Immature natural killer cell (primary cell): ENCODE measurements around the gene VPS11. TPM values are rescaled to one million over a fixed set of nuclear protein-coding genes. Genes with fewer than 3 reads are reported as not detected.

Experiments used
- DNase-seq, 3 donors: peaks; one replicate each; pipeline ENCODE4 v3.0.0; 2022; ENCODE audit warnings: mixed read lengths in 1 of 3
- H3K27ac Mint-ChIP-seq, 6 donors: one replicate each; pipeline ENCODE4 v1.8.0; 2020; ENCODE audit warnings: mixed read lengths in 6 of 6, mild to moderate bottlenecking in 5 of 6, inconsistent platforms in 4 of 6, moderate library complexity in 3 of 6
- H3K27me3 Mint-ChIP-seq, 3 donors: one replicate each; pipeline ENCODE4 v1.8.0; 2020 to 2021; ENCODE audit warnings: low read depth in 3 of 3, mild to moderate bottlenecking in 3 of 3, mixed read lengths in 3 of 3, moderate library complexity in 3 of 3, inconsistent platforms in 1 of 3
- H3K36me3 Mint-ChIP-seq, 3 donors: one replicate each; pipeline ENCODE4 v1.8.0; 2020; ENCODE audit warnings: mixed read lengths in 3 of 3, inconsistent platforms in 2 of 3, mild to moderate bottlenecking in 2 of 3
- H3K4me1 Mint-ChIP-seq, 2 donors: one replicate each; pipeline ENCODE4 v1.8.0; 2020; ENCODE audit warnings: inconsistent platforms in 2 of 2, mild to moderate bottlenecking in 2 of 2, mixed read lengths in 2 of 2, moderate library complexity in 1 of 2
- H3K4me3 Mint-ChIP-seq, 5 donors: one replicate each; pipeline ENCODE4 v1.8.0; 2020; ENCODE audit warnings: mild to moderate bottlenecking in 5 of 5, mixed read lengths in 5 of 5, inconsistent platforms in 3 of 5, moderate library complexity in 3 of 5
- H3K9me3 Mint-ChIP-seq, 6 donors: one replicate each; pipeline ENCODE4 v1.8.0; 2020; ENCODE audit warnings: mild to moderate bottlenecking in 6 of 6, mixed read lengths in 6 of 6, inconsistent platforms in 4 of 6, moderate library complexity in 3 of 6
- polyA plus RNA-seq, 3 donors: library from polyadenylated mRNA; unstranded; fragments of 300-500 nt; fragmentation: Illumina TruSeq; gene quantifications; one replicate each; pipeline ENCODE4 v1.2.3, GENCODE V29; 2021

VPS11 gene
- polyA plus RNA-seq, 3 donors from 2014 or later: 33.0 to 58.8 (median 49.3) TPM

- Mint-ChIP-seq H3K9me3 (no peaks in the 10 kb centered on the region), H3K27ac (peak overlapping the region in 1 of 6 donors; percentile 17), H3K36me3 (peaks cover 10 to 20% (median 11%) of the 10 kb centered on the region in 3 donors), H3K4me1 (peaks cover 15 to 24% of the 10 kb centered on the region in 2 donors), H3K4me3 (no peak overlapping the region), H3K27me3 (peaks cover 4 to 9% (median 5%) of the 10 kb centered on the region in 3 donors)
- no peak for DNase-seq
Measured at GRCh38 chr11:119116601-119117000, 49.0 kb downstream of the VPS11 start.

GRCh38 chr11:119117004-119117706 lies 49.5 kb downstream of the VPS11 start:
- peaks cover 21 to 30% of the 10 kb centered on the region in 2 donors for H3K4me1 Mint-ChIP-seq

GRCh38 chr11:119118227-119118626 lies 50.6 kb downstream of the VPS11 start:
- peaks cover 30 to 41% of the 10 kb centered on the region in 2 donors for H3K4me1 Mint-ChIP-seq
- H3K36me3 Mint-ChIP-seq: peaks cover 9 to 12% (median 9%) of the 10 kb centered on the region in 3 donors
- H3K9me3 Mint-ChIP-seq: no peaks in the 10 kb centered on the region
- H3K27ac Mint-ChIP-seq: no peak overlapping the region
- no peak overlapping the region for H3K4me3 Mint-ChIP-seq
- peaks cover 5 to 6% (median 6%) of the 10 kb centered on the region in 3 donors for H3K27me3 Mint-ChIP-seq
- DNase-seq: no peak

More at GRCh38 chr11:119117004-119117706, 49.5 kb downstream of the VPS11 start:
- H3K36me3 Mint-ChIP-seq: peaks cover 6 to 18% (median 7%) of the 10 kb centered on the region in 3 donors
- H3K27me3 Mint-ChIP-seq: peaks cover 4 to 9% (median 5%) of the 10 kb centered on the region in 3 donors
- no peak overlapping the region for H3K4me3 Mint-ChIP-seq
- H3K9me3 Mint-ChIP-seq: no peaks in the 10 kb centered on the region
- peak overlapping the region in 1 of 6 donors; percentile 9 for H3K27ac Mint-ChIP-seq
- no peak for DNase-seq

GRCh38 chr11:119118946-119119345 lies 51.3 kb downstream of the VPS11 start:
- H3K4me1 Mint-ChIP-seq: peaks cover 31 to 43% of the 10 kb centered on the region in 2 donors
- no peak overlapping the region for H3K27ac Mint-ChIP-seq
- H3K27me3 Mint-ChIP-seq: peaks cover 5 to 6% (median 6%) of the 10 kb centered on the region in 3 donors
- H3K4me3 Mint-ChIP-seq: no peak overlapping the region
- no peaks in the 10 kb centered on the region for H3K9me3 Mint-ChIP-seq
- H3K36me3 Mint-ChIP-seq: peaks cover 9 to 13% (median 11%) of the 10 kb centered on the region in 3 donors
- DNase-seq: no peak

DNA sequence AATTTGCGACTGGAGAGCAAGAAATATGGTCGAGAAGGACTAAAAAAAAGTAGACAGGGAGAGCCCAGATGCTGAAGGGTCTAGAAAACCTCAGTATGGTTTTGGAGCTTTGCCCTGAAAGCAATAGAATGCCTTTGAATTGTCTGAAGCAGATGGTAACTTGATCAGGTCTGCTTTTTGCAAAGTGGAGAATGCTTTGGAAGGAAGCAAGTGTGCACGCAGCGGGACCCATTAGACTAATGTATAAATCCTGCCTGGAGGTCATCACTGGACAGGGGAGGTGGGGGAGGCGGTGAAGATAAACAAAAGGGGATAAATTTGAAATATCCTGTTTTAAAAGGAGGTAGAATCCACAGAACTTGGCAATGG lies 53.0 kb downstream of the VPS11 start:
- Mint-ChIP-seq H3K4me3 (peak overlapping the region; percentile 88 to 98 (median 95)), H3K36me3 (peaks cover 3 to 10% (median 8%) of the 10 kb centered on the region in 3 donors), H3K27me3 (peaks cover 5 to 6% (median 6%) of the 10 kb centered on the region in 3 donors), H3K9me3 (no peaks in the 10 kb centered on the region), H3K27ac (peak overlapping the region; percentile 85 to 96 (median 90)), H3K4me1 (peaks cover 28 to 42% of the 10 kb centered on the region in 2 donors)
- no peak for DNase-seq

GRCh38 chr11:119121008-119121810 lies 53.6 kb downstream of the VPS11 start, which contains the start of gene HINFP:
HINFP (plus strand) TSS chr11:119121580; CDS start chr11:119126945, 5,365 bp downstream.
- Mint-ChIP-seq H3K4me3 (peak within 1 kb of the TSS; percentile 88 to 98 (median 95)), H3K4me1 (peaks cover 28 to 41% of the 10 kb centered on the region in 2 donors)
- peak; percentile 98 to 99 (median 99) for DNase-seq

DNA sequence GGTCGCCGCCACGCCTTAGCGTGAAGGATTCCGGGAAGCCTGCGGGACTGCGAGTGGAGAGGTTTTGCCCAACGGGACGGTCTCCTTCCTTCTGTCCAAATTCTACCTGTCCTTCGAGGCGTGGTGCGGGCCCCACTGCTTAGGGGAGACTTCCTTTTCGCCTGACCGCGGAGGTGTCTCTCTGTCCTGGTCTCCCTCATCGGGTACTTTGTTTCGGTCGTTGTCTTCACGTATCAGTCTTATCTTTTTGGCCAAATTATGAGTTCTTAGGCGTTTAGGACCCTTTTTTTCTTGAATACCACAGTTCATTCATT lies 54.1 kb downstream of the VPS11 start:
- Mint-ChIP-seq H3K9me3 (no peaks in the 10 kb centered on the region), H3K27ac (peak overlapping the region; percentile 85 to 96 (median 90)), H3K36me3 (peaks cover 3 to 10% (median 8%) of the 10 kb centered on the region in 3 donors), H3K4me1 (peaks cover 28 to 41% of the 10 kb centered on the region in 2 donors), H3K27me3 (peaks cover 3 to 6% (median 5%) of the 10 kb centered on the region in 3 donors), H3K4me3 (peak overlapping the region; percentile 88 to 98 (median 95))
- DNase-seq: no peak

More at GRCh38 chr11:119121008-119121810, 53.6 kb downstream of the VPS11 start, which contains the start of gene HINFP:
- no peaks in the 10 kb centered on the region for H3K9me3 Mint-ChIP-seq
- H3K27me3 Mint-ChIP-seq: peaks cover 3 to 6% (median 5%) of the 10 kb centered on the region in 3 donors
- peaks cover 3 to 10% (median 7%) of the 10 kb centered on the region in 3 donors for H3K36me3 Mint-ChIP-seq
- H3K27ac Mint-ChIP-seq: peak within 1 kb of the TSS; percentile 85 to 96 (median 90)

DNA sequence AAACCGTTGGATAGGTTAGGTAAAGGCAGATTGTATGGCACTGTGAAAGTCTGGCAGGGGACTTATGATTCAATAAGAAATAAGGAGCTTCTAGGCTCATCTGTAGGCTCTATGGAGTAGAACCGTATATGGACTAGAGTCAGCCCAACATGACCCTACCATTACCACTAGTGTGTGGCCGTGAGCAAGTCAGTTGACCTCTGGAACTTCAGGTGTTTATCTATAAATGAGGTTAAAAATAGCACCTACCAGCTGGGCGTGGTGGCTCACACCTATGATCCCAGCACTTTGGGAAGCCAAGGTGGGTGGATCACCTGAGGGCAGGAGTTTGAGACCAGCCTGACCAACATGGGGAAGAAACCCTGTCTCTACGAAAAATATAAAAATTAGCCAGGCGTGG lies 58.2 kb downstream of the VPS11 start:
- H3K27ac Mint-ChIP-seq: no peak overlapping the region

DNA sequence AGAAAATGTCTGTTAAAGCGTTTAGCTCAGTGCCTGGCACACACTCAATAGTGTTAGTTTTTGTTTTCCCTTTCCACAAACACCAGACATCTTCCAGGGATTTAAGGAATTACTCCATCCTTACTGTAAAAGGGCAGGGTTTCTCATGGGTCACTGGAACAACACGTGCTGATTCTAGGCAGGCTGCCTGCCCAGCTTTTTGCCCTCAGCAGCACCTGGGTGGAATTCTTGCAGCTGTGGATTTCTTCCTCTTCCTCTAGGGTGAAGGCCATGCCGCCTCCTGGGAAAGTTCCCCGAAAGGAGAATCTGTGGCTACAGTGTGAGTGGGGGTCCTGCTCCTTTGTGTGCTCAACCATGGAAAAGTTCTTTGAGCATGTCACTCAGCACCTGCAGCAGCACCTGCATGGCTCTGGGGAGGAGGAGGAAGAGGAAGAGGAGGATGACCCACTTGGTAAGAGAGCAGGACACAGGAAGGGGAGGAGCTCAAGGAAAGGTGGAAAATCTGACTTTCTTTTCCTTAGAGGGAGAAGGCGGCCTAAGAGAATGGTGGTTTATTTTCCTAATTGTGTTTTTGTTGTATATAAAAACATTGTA lies 59.2 kb downstream of the VPS11 start:
- Mint-ChIP-seq H3K4me1 (peaks cover 17 to 23% of the 10 kb centered on the region in 2 donors), H3K27me3 (peaks cover 0 to 2% (median 0%) of the 10 kb centered on the region in 3 donors), H3K4me3 (no peak overlapping the region), H3K27ac (peak overlapping the region in 2 of 6 donors; percentile 24 to 71), H3K36me3 (peaks cover 3 to 25% (median 24%) of the 10 kb centered on the region in 3 donors), H3K9me3 (no peaks in the 10 kb centered on the region)
- no peak for DNase-seq

More for the DNA sequence above, 58.2 kb downstream of the VPS11 start:
- no peak for DNase-seq
- peaks cover 3 to 4% (median 4%) of the 10 kb centered on the region in 3 donors for H3K27me3 Mint-ChIP-seq
- peaks cover 22 to 32% of the 10 kb centered on the region in 2 donors for H3K4me1 Mint-ChIP-seq
- H3K9me3 Mint-ChIP-seq: no peaks in the 10 kb centered on the region
- H3K4me3 Mint-ChIP-seq: no peak overlapping the region
- peaks cover 3 to 20% (median 19%) of the 10 kb centered on the region in 3 donors for H3K36me3 Mint-ChIP-seq

- no peak overlapping the region for H3K27ac Mint-ChIP-seq
- H3K27me3 Mint-ChIP-seq: peaks cover 0 to 3% (median 0%) of the 10 kb centered on the region in 3 donors
- H3K4me3 Mint-ChIP-seq: no peak overlapping the region
- peaks cover 0 to 2% (median 0%) of the 10 kb centered on the region in 6 donors for H3K9me3 Mint-ChIP-seq
- DNase-seq: no peak
- peaks cover 0 to 1% of the 10 kb centered on the region in 2 donors for H3K4me1 Mint-ChIP-seq
- H3K36me3 Mint-ChIP-seq: peaks cover 12 to 36% (median 27%) of the 10 kb centered on the region in 3 donors
Measured at GRCh38 chr11:119130662-119131061, 63.0 kb downstream of the VPS11 start.

Other genes with a start within 250 kb of the VPS11 start
- under 1 TPM in 2 of 3 donors, not detected in 1; 0.05 to 0.30 TPM for gene CXCR5, start 183.9 kb upstream of the VPS11 start, polyA plus RNA-seq
- 10 to 100 TPM in 1 of 3 donors, 1 to 10 TPM in 1, not detected in 1; 2.2 to 10.5 TPM for gene BCL9L, start 141.9 kb upstream of the VPS11 start, polyA plus RNA-seq
- 1 to 10 TPM in 1 of 3 donors, under 1 TPM in 1, not detected in 1; 0.81 to 1.4 TPM for gene UPK2, start 111.5 kb upstream of the VPS11 start, polyA plus RNA-seq
- gene FOXR1, start 96.1 kb upstream of the VPS11 start, polyA plus RNA-seq: not detected
- 10 to 100 TPM in 2 of 3 donors, 1 to 10 TPM in 1; 9.1 to 17.1 (median 10.5) TPM for gene CENATAC, start 69.7 kb upstream of the VPS11 start, polyA plus RNA-seq
- gene RPS25, start 49.5 kb upstream of the VPS11 start, polyA plus RNA-seq: 1,000 to 10,000 TPM; 1,543 to 2,582 (median 1,747) TPM
- 100 to 1,000 TPM; 104 to 136 (median 110) TPM for gene TRAPPC4, start 49.1 kb upstream of the VPS11 start, polyA plus RNA-seq
- 10 to 100 TPM in 2 of 3 donors, 1 to 10 TPM in 1; 9.4 to 11.6 (median 11.4) TPM for gene SLC37A4, start 36.9 kb upstream of the VPS11 start, polyA plus RNA-seq
- gene HYOU1, start 10.6 kb upstream of the VPS11 start, polyA plus RNA-seq: 10 to 100 TPM; 23.2 to 49.1 (median 32.9) TPM
- gene HMBS, start 17.1 kb downstream of the VPS11 start, polyA plus RNA-seq: 10 to 100 TPM in 2 of 3 donors, 1 to 10 TPM in 1; 7.6 to 19.0 (median 11.9) TPM
- gene DPAGT1, start 34.0 kb downstream of the VPS11 start, polyA plus RNA-seq: 10 to 100 TPM; 23.7 to 47.4 (median 44.5) TPM
- gene C2CD2L, start 39.5 kb downstream of the VPS11 start, polyA plus RNA-seq: 1 to 10 TPM; 1.0 to 7.7 (median 2.6) TPM
- 10 to 100 TPM in 2 of 3 donors, 1 to 10 TPM in 1; 9.2 to 18.6 (median 11.0) TPM for gene HINFP, start 53.8 kb downstream of the VPS11 start, polyA plus RNA-seq
- not detected for gene ABCG4, start 81.2 kb downstream of the VPS11 start, polyA plus RNA-seq
- 10 to 100 TPM; 10.7 to 20.9 (median 11.0) TPM for gene NLRX1, start 100.9 kb downstream of the VPS11 start, polyA plus RNA-seq
- gene NHERF4, start 117.7 kb downstream of the VPS11 start, polyA plus RNA-seq: under 1 TPM in 1 of 3 donors, not detected in 2; 0.24 TPM
- 1 to 10 TPM; 1.1 to 9.6 (median 5.0) TPM for gene CBL, start 138.5 kb downstream of the VPS11 start, polyA plus RNA-seq
- gene MCAM, start 249.3 kb downstream of the VPS11 start, polyA plus RNA-seq: not detected